HepG2 (cell line): ENCODE data around the gene CD58. TPM values are rescaled to one million over a fixed set of nuclear protein-coding genes. Genes with fewer than 3 reads are reported as not detected.
A peak's percentile ranks its signal among the peaks of the same experiment; 100 is the strongest.

Experiments
- ATAC-seq: fragments of 200-7000 bp; cut with Tn5 transposase; 3 replicates; pipeline ENCODE4 v1.9.1; 2020; ENCODE audit warnings: mild to moderate bottlenecking, moderate library complexity
- BruUV-seq: library from RNA; stranded (reverse); fragments of 400-500 nt; replicated peaks from 2 replicates; lab custom pipeline; 2021; lab: Mats Ljungman, UMichigan
- CTCF ChIA-PET: fragments of 300-600 bp; formaldehyde crosslinking; extraction: SDS; loops from one replicate; lab custom pipeline; 2021; ENCODE audit warnings: low total read pairs, inconsistent platforms, low intra/inter-chr PET ratio; lab: Yijun Ruan, JAX
- POLR2A ChIA-PET: fragments of 350-600 bp; sonication (Branson Sonifier 250); formaldehyde crosslinking; loops from one replicate; lab custom pipeline; 2020; ENCODE audit warnings: antibody characterized with exemption, inconsistent platforms; lab: Yijun Ruan, JAX
- DNase-seq: peaks from one replicate; pipeline ENCODE4 v3.0.0-alpha.2; 2015; ENCODE audit warnings: low spot score
- FAIRE-seq: peaks from 3 replicates; lab custom pipeline; 2011; peaks lifted over from hg19 to GRCh38; lab: Jason Lieb, UNC
- H2AFZ ChIP-seq: one replicate; pipeline ENCODE4 v1.6.1; 2011; ENCODE audit warnings: low read length, inconsistent platforms
- H3K27ac ChIP-seq: fragments of 300-600 bp; 3 replicates; pipeline ENCODE4 v1.8.0; 2011; ENCODE audit warnings: mixed run types, mild to moderate bottlenecking, mixed read lengths, low read length, inconsistent platforms; ENCODE audit not compliant: insufficient read depth; ENCODE audit errors: extremely low read length
- H3K27me3 ChIP-seq, 2 experiments: fragments of 200-600 bp in 1 of 2; 2 replicates in 1 of 2; 3 replicates in 1 of 2; pipeline versions ENCODE4 v1.6.0 to v1.8.0; 2011; ENCODE audit warnings: low read length in 2 of 2, mild to moderate bottlenecking in 2 of 2, moderate library complexity in 2 of 2, inconsistent platforms in 1 of 2; ENCODE audit not compliant: insufficient read depth in 2 of 2, control insufficient read depth in 1 of 2
- H3K36me3 ChIP-seq, 2 experiments: fragments of 200-600 bp in 1 of 2; replicated peaks in 1 of 2; 2 replicates in 1 of 2; 3 replicates in 1 of 2; pipeline versions ENCODE4 v1.5.1 to v1.8.0; 2011; ENCODE audit warnings: low read length in 2 of 2, inconsistent platforms in 1 of 2; ENCODE audit not compliant: insufficient read depth in 2 of 2, control insufficient read depth in 1 of 2
- H3K4me1 ChIP-seq: 2 replicates; pipeline ENCODE4 v1.5.1; 2012; ENCODE audit warnings: low read length, inconsistent platforms; ENCODE audit not compliant: insufficient read depth
- H3K4me2 ChIP-seq: 2 replicates; pipeline ENCODE4 v1.6.0; 2011; ENCODE audit warnings: low read depth, low read length, inconsistent platforms
- H3K4me3 ChIP-seq, 3 experiments: fragments of 200-600 bp in 1 of 3; sonication (generic), shearing (Covaris generic) in 1 of 3; replicated peaks in 1 of 3; 2 replicates each; pipeline ENCODE4 v1.5.1; 2011 to 2016; ENCODE audit warnings: low read length in 3 of 3, inconsistent platforms in 2 of 3, low read depth in 2 of 3, mild to moderate bottlenecking in 2 of 3, control low read depth in 1 of 3, mixed read lengths in 1 of 3; ENCODE audit not compliant: insufficient read depth in 1 of 3
- H3K79me2 ChIP-seq: one replicate; pipeline ENCODE4 v1.6.1; 2011; ENCODE audit warnings: low read length, inconsistent platforms; ENCODE audit not compliant: insufficient read depth
- H3K9ac ChIP-seq: 2 replicates; pipeline ENCODE4 v1.6.0; 2011; ENCODE audit warnings: mild to moderate bottlenecking, low read depth, low read length, inconsistent platforms; ENCODE audit not compliant: insufficient read depth
- H3K9me3 ChIP-seq: 2 replicates; pipeline ENCODE4 v1.5.1; 2012; ENCODE audit warnings: mild to moderate bottlenecking, low read length
- H4K20me1 ChIP-seq: 2 replicates; pipeline ENCODE4 v1.6.0; 2011; ENCODE audit warnings: inconsistent platforms, mild to moderate bottlenecking, low read length, moderate library complexity; ENCODE audit not compliant: insufficient read depth
- CEBPG ChIP-seq: IDR thresholded peaks from 2 replicates; pipeline ENCODE4 v1.6.1; 2016
- HCFC1 ChIP-seq: fragments of 150-350 bp; IDR thresholded peaks from 2 replicates; pipeline ENCODE4 v1.6.1; 2014; ENCODE audit warnings: low read depth, low read length
- POLR2G ChIP-seq: fragments of 200-400 bp; formaldehyde crosslinking; IDR thresholded peaks from 2 replicates; pipeline ENCODE4 v1.6.1; 2018; ENCODE audit warnings: mild to moderate bottlenecking, low read depth, low read length, moderate library complexity
- TARDBP ChIP-seq: sonication (generic); formaldehyde crosslinking; IDR thresholded peaks from 2 replicates; pipeline ENCODE4 v1.8.0; 2022; ENCODE audit warnings: mild to moderate bottlenecking, missing genetic modification reagents
- ZNF253 ChIP-seq: sonication (generic); formaldehyde crosslinking; IDR thresholded peaks from 2 replicates; pipeline ENCODE4 v1.8.0; 2022; ENCODE audit warnings: mild to moderate bottlenecking, missing genetic modification reagents, borderline replicate concordance
- ZNF772 ChIP-seq: sonication (generic); formaldehyde crosslinking; IDR thresholded peaks from 2 replicates; pipeline ENCODE4 v1.5.0; 2020; ENCODE audit warnings: mild to moderate bottlenecking, missing genetic modification reagents
- WGBS: methylation state at CpG from one replicate; pipeline ENCODE4 v1.1.6; 2017; ENCODE audit warnings: low lambda C conversion rate; 5-methylcytosine and 5-hydroxymethylcytosine counted together
- in situ Hi-C: cut with HindIII; loops from 2 replicates; pipeline ENCODE4 v1.10.0; 2017; ENCODE audit warnings: low pct_unique_long_range_greater_than_20kb; ENCODE audit not compliant: extremely low pct_ligation_motif_present
- intact Hi-C: fragments of 100-400 bp; cut with micrococcal nuclease; formaldehyde crosslinking; loops from one replicate; pipeline ENCODE4 v1.10.0; 2022; ENCODE audit not compliant: unreplicated experiment
- polyA plus RNA-seq, 8 experiments: library from polyadenylated mRNA; depleted of rRNA in 3 of 8; stranded (reverse) in 7 of 8; unstranded in 1 of 8; fragments of >200 nt; fragmentation: Illumina TruSeq in 4 of 8; extraction: Trizol in 4 of 8; gene quantifications; 2 replicates each; pipeline versions ENCODE4 v1.2.1 to v1.2.3, GENCODE V29; 2011 to 2016; ENCODE audit warnings: low read depth in 4 of 8, missing spikeins in 1 of 8, mixed read lengths in 1 of 8; ENCODE audit not compliant: insufficient read depth in 1 of 8
- total RNA-seq, 5 experiments: library from RNA; depleted of rRNA; stranded (reverse); fragments of >200 nt; fragmentation: Illumina TruSeq; extraction: Trizol; gene quantifications; 2 replicates each; pipeline ENCODE4 v1.2.3, GENCODE V29; 2016; ENCODE audit warnings: low read depth in 1 of 5
- TF ChIP-seq, protein P1 (sequence below): sonication (generic); formaldehyde crosslinking; IDR thresholded peaks from 2 replicates; pipeline ENCODE4 v1.4.0; 2020; ENCODE audit warnings: mild to moderate bottlenecking, missing genetic modification reagents
- TF ChIP-seq, protein P2 (sequence below): sonication (generic); formaldehyde crosslinking; IDR thresholded peaks from 2 replicates; pipeline ENCODE4 v1.5.1; 2020; ENCODE audit warnings: missing genetic modification reagents, mild to moderate bottlenecking, borderline replicate concordance

The CD58 gene
- total and polyA plus RNA-seq, 2 of the 13 experiments (the other 11 are each of a cell fraction or from before 2014, with no cell fraction given), result 9.4 to 13.5 TPM

DNA sequence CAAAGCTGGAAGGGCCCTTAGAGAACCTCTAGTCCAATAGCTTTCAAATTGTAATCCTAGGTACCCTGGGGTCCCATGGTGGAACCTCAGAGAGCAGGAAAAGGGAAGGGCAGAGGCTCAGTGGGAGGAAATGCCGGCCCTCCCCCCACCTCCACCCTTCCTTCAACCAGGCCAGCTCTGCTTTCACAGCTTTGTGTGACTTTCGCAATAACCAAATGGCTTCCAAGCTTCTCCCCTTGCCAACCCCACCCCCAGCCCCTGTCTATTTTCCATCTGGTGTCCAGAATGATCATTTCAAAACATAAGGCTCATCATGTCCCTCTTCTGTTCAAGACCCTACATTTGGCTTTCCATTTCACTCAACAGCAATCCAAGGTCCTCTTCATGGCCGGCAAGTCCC, 74.4 kb downstream of the CD58 start (continued):
- TF ChIP-seq, protein P1, sequence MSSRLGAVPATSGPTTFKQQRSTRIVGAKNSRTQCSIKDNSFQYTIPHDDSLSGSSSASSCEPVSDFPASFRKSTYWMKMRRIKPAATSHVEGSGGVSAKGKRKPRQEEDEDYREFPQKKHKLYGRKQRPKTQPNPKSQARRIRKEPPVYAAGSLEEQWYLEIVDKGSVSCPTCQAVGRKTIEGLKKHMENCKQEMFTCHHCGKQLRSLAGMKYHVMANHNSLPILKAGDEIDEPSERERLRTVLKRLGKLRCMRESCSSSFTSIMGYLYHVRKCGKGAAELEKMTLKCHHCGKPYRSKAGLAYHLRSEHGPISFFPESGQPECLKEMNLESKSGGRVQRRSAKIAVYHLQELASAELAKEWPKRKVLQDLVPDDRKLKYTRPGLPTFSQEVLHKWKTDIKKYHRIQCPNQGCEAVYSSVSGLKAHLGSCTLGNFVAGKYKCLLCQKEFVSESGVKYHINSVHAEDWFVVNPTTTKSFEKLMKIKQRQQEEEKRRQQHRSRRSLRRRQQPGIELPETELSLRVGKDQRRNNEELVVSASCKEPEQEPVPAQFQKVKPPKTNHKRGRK, result no peak
- TF ChIP-seq ZNF772 (CRISPR knock-in tag) (no peak), CEBPG (CRISPR knock-in tag) (peak; percentile 78), TARDBP (CRISPR knock-in tag) (no peak), HCFC1 (no peak)
- TF ChIP-seq, protein P2, sequence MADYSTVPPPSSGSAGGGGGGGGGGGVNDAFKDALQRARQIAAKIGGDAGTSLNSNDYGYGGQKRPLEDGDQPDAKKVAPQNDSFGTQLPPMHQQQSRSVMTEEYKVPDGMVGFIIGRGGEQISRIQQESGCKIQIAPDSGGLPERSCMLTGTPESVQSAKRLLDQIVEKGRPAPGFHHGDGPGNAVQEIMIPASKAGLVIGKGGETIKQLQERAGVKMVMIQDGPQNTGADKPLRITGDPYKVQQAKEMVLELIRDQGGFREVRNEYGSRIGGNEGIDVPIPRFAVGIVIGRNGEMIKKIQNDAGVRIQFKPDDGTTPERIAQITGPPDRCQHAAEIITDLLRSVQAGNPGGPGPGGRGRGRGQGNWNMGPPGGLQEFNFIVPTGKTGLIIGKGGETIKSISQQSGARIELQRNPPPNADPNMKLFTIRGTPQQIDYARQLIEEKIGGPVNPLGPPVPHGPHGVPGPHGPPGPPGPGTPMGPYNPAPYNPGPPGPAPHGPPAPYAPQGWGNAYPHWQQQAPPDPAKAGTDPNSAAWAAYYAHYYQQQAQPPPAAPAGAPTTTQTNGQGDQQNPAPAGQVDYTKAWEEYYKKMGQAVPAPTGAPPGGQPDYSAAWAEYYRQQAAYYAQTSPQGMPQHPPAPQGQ, result no peak
- TF ChIP-seq, all 625 proteins: peak for 17

DNA sequence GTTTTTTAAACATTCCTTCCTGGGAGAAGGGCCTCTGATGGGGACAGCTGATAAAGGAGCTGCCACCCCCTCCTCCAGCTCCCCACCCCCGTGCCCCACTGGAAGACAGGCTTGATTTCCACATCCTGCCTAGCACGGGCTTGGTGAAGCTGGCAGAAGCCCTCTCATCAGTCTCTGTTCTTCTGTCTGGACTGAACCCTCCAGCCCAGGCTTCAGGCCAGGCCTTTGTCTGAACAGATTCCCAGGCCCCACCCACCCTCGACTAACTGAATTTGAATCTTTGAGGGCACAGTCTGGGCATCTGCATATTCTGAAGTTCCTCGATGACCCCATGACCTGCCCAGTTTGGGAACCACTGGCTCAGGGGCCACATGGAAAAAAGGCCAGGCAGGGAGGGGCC, 75.3 kb downstream of the CD58 start:
- no peaks in the 10 kb centered on the region for H3K9me3 ChIP-seq
- peak overlapping the region; percentile 67; the same call in 1 of the 2 replicates for H3K4me2 ChIP-seq
- H3K9ac ChIP-seq, result peak overlapping the region; percentile 65; the same call in 1 of the 2 replicates
- H4K20me1 ChIP-seq, result no peaks in the 10 kb centered on the region
- CTCF ChIA-PET, result interaction anchor here (5.6 kb wide), 1 partner anchor 357 kb away, joined by 81 read pairs; no protein-coding TSS in a partner anchor
- no peaks in the 10 kb centered on the region for H3K27me3 ChIP-seq
- H3K27ac ChIP-seq, result peak overlapping the region; percentile 84
- H3K79me2 ChIP-seq, result peaks cover 38% of the 10 kb centered on the region
- intact Hi-C loops, result no loop called here
- BruUV-seq, result no TSS peak
- no peak for ATAC-seq
- POLR2A ChIA-PET, result interaction anchor here (0.9 to 6.5 kb wide), 5 partner anchors 19 to 356 kb away, joined by 3 to 65 read pairs (median 8); no protein-coding TSS in a partner anchor
- no peak overlapping the region for H2AFZ ChIP-seq
- FAIRE-seq, result no peak
- no peak for DNase-seq
- in situ Hi-C loops, result loop anchor here (5.0 kb wide), 1 partner anchor 348 kb away; no protein-coding TSS in a partner anchor
- peaks cover 87% of the 10 kb centered on the region for H3K4me1 ChIP-seq
- H3K4me3 ChIP-seq, result 0 out of 6 replicates have a peak overlapping the region, but pooled peaks of 1 of the 3 experiments have one; percentile 2
- TF ChIP-seq ZNF253 (CRISPR knock-in tag) (no peak), POLR2G (0 out of 2 replicates have a peak, but pooled peaks have one; percentile 11)
- peaks cover 2 to 5% of the 10 kb centered on the region in 2 experiments; a peak in 3 of 5 replicates for H3K36me3 ChIP-seq
- WGBS, result 53% methylated on average over 2 of the region's 4 CpGs
